ENCODE results near the gene SPATA6L. TPM values are rescaled to one million over a fixed set of nuclear protein-coding genes. Genes with fewer than 3 reads are reported as not detected.

Gene SPATA6L
- total and polyA plus RNA-seq, 2 of the 13 experiments (the other 11 are each of a cell fraction or from before 2014, with no cell fraction given) = 1.1 to 1.9 TPM

GRCh38 chr9:4679268-4680172, 13.2 kb upstream of the SPATA6L start, which contains the start of gene CDC37L1 (continued):
- peak; percentile 95 for TF ChIP-seq KAT8 (CRISPR knock-in tag; IDR thresholded peaks at IDR 0.05)
- TF ChIP-seq, protein P1, sequence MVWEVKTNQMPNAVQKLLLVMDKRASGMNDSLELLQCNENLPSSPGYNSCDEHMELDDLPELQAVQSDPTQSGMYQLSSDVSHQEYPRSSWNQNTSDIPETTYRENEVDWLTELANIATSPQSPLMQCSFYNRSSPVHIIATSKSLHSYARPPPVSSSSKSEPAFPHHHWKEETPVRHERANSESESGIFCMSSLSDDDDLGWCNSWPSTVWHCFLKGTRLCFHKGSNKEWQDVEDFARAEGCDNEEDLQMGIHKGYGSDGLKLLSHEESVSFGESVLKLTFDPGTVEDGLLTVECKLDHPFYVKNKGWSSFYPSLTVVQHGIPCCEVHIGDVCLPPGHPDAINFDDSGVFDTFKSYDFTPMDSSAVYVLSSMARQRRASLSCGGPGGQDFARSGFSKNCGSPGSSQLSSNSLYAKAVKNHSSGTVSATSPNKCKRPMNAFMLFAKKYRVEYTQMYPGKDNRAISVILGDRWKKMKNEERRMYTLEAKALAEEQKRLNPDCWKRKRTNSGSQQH (CRISPR knock-in tag; IDR thresholded peaks at IDR 0.05; ENCODE audit: low read depth) = no peak; the same call in 1 of the 2 replicates
- TF ChIP-seq ZNF660 (CRISPR knock-in tag; IDR thresholded peaks at IDR 0.05; ENCODE audit: borderline replicate concordance, low read depth) = no peak
- TF ChIP-seq CCAR2 (optimal IDR thresholded peaks at IDR 0.05; ENCODE audit: low read depth, low read length) = no peak
- TF ChIP-seq ZFX (CRISPR knock-in tag; IDR thresholded peaks at IDR 0.05; ENCODE audit: low read depth) = peak; percentile 95
- TF ChIP-seq, protein P2, sequence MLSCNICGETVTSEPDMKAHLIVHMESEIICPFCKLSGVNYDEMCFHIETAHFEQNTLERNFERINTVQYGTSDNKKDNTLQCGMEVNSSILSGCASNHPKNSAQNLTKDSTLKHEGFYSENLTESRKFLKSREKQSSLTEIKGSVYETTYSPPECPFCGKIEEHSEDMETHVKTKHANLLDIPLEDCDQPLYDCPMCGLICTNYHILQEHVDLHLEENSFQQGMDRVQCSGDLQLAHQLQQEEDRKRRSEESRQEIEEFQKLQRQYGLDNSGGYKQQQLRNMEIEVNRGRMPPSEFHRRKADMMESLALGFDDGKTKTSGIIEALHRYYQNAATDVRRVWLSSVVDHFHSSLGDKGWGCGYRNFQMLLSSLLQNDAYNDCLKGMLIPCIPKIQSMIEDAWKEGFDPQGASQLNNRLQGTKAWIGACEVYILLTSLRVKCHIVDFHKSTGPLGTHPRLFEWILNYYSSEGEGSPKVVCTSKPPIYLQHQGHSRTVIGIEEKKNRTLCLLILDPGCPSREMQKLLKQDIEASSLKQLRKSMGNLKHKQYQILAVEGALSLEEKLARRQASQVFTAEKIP (CRISPR knock-in tag; IDR thresholded peaks at IDR 0.05; ENCODE audit: borderline replicate concordance) = no peak
- TF ChIP-seq, protein P3, sequence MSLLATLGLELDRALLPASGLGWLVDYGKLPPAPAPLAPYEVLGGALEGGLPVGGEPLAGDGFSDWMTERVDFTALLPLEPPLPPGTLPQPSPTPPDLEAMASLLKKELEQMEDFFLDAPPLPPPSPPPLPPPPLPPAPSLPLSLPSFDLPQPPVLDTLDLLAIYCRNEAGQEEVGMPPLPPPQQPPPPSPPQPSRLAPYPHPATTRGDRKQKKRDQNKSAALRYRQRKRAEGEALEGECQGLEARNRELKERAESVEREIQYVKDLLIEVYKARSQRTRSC (CRISPR knock-in tag; IDR thresholded peaks at IDR 0.05; ENCODE audit: low read depth) = peak; percentile 31; the same call in 1 of the 2 replicates
- peak; percentile 49 for TF ChIP-seq SRSF1 (optimal IDR thresholded peaks at IDR 0.05; ENCODE audit: low read depth, low read length)
- TF ChIP-seq ZNF17 (CRISPR knock-in tag; IDR thresholded peaks at IDR 0.05) = no peak
- TF ChIP-seq CAMTA2 (CRISPR knock-in tag; IDR thresholded peaks at IDR 0.05; ENCODE audit: borderline replicate concordance) = peak; percentile 89; the same call in 1 of the 2 replicates
- TF ChIP-seq SSRP1 (CRISPR knock-in tag; IDR thresholded peaks at IDR 0.05) = no peak
- TF ChIP-seq PRMT3 (CRISPR knock-in tag; IDR thresholded peaks at IDR 0.05; ENCODE audit: borderline replicate concordance, low read depth) = no peak
- TF ChIP-seq MXD1 (CRISPR knock-in tag; IDR thresholded peaks at IDR 0.05) = peak; percentile 77; the same call in 1 of the 2 replicates
- TF ChIP-seq, protein P4, sequence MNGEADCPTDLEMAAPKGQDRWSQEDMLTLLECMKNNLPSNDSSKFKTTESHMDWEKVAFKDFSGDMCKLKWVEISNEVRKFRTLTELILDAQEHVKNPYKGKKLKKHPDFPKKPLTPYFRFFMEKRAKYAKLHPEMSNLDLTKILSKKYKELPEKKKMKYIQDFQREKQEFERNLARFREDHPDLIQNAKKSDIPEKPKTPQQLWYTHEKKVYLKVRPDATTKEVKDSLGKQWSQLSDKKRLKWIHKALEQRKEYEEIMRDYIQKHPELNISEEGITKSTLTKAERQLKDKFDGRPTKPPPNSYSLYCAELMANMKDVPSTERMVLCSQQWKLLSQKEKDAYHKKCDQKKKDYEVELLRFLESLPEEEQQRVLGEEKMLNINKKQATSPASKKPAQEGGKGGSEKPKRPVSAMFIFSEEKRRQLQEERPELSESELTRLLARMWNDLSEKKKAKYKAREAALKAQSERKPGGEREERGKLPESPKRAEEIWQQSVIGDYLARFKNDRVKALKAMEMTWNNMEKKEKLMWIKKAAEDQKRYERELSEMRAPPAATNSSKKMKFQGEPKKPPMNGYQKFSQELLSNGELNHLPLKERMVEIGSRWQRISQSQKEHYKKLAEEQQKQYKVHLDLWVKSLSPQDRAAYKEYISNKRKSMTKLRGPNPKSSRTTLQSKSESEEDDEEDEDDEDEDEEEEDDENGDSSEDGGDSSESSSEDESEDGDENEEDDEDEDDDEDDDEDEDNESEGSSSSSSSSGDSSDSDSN (CRISPR knock-in tag; IDR thresholded peaks at IDR 0.05) = peak; percentile 94
- TF ChIP-seq TP53 (CRISPR knock-in tag; conservative IDR thresholded peaks at IDR 0.05) = peak; percentile 80
- TF ChIP-seq, protein P5, sequence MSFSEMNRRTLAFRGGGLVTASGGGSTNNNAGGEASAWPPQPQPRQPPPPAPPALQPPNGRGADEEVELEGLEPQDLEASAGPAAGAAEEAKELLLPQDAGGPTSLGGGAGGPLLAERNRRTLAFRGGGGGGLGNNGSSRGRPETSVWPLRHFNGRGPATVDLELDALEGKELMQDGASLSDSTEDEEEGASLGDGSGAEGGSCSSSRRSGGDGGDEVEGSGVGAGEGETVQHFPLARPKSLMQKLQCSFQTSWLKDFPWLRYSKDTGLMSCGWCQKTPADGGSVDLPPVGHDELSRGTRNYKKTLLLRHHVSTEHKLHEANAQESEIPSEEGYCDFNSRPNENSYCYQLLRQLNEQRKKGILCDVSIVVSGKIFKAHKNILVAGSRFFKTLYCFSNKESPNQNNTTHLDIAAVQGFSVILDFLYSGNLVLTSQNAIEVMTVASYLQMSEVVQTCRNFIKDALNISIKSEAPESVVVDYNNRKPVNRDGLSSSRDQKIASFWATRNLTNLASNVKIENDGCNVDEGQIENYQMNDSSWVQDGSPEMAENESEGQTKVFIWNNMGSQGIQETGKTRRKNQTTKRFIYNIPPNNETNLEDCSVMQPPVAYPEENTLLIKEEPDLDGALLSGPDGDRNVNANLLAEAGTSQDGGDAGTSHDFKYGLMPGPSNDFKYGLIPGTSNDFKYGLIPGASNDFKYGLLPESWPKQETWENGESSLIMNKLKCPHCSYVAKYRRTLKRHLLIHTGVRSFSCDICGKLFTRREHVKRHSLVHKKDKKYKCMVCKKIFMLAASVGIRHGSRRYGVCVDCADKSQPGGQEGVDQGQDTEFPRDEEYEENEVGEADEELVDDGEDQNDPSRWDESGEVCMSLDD (CRISPR knock-in tag; IDR thresholded peaks at IDR 0.05; ENCODE audit: borderline replicate concordance) = peak; percentile 61; the same call in 1 of the 2 replicates

Data from HepG2 (cell line).